WTC11 (cell line): ENCODE results near the gene CNTNAP5.

Experiments used
- ATF1 ChIP-seq: sonication (generic); formaldehyde crosslinking; IDR thresholded peaks from 2 replicates; pipeline ENCODE4 v1.8.1; 2023; ENCODE audit warnings: mild to moderate bottlenecking, moderate library complexity, missing genetic modification reagents
- ATF3 ChIP-seq: sonication (generic); formaldehyde crosslinking; conservative IDR thresholded peaks from 2 replicates; pipeline ENCODE4 v1.8.1; 2022; ENCODE audit warnings: mild to moderate bottlenecking, missing genetic modification reagents
- CTCF ChIP-seq: fragments of 200-600 bp; IDR thresholded peaks from 2 replicates; pipeline ENCODE4 v1.8.0; 2022; ENCODE audit warnings: antibody characterized with exemption
- ZNF138 ChIP-seq: sonication (generic); formaldehyde crosslinking; conservative IDR thresholded peaks from 2 replicates; pipeline ENCODE4 v1.8.1; 2022; ENCODE audit warnings: mild to moderate bottlenecking, moderate library complexity, missing genetic modification reagents

- TF ChIP-seq CTCF, result no peak
- no peak for TF ChIP-seq ATF3 (CRISPR knock-in tag)
- TF ChIP-seq ATF1 (CRISPR knock-in tag), result no peak
- no peak for TF ChIP-seq ZNF138 (CRISPR knock-in tag)
Measured at GRCh38 chr2:124171472-124172063, 146.5 kb downstream of the CNTNAP5 start.
